ENCODE measurements around the gene GLI2.

The GLI2 gene

GRCh38 chr2:120760446-120761135 lies 24.9 kb downstream of the GLI2 start:
- DNase-seq (ENCODE audit: low read depth, low spot score): no peak
- TF ChIP-seq EZH2 (IDR thresholded peaks at IDR 0.05) (no peak), POLR2AphosphoS5 (IDR thresholded peaks at IDR 0.05; ENCODE audit: borderline replicate concordance, low read depth, low read length) (no peak), FOXP2 (optimal IDR thresholded peaks at IDR 0.05; ENCODE audit: control extremely low read depth, extremely low read length, insufficient read depth) (no peak)
- H3K9ac ChIP-seq (ENCODE audit: insufficient read length): no peak overlapping the region
- no peak overlapping the region for H3K27ac ChIP-seq
- no peaks in the 10 kb centered on the region for H3K9me3 ChIP-seq (ENCODE audit: low read depth, low read length)
- H3K4me3 ChIP-seq: no peak overlapping the region
- H3K36me3 ChIP-seq (ENCODE audit: insufficient read depth, low read length): no peaks in the 10 kb centered on the region

- H3K4me3 ChIP-seq: no peak overlapping the region
Measured at GRCh38 chr2:120761164-120761861, 25.6 kb downstream of the GLI2 start.

GRCh38 chr2:120761911-120762310 lies 26.2 kb downstream of the GLI2 start:
- H3K9me3 ChIP-seq (ENCODE audit: low read depth, low read length): no peaks in the 10 kb centered on the region
- DNase-seq (ENCODE audit: low read depth, low spot score): no peak
- no peak overlapping the region for H3K4me3 ChIP-seq
- H3K27ac ChIP-seq: no peak overlapping the region
- no peaks in the 10 kb centered on the region for H3K36me3 ChIP-seq (ENCODE audit: insufficient read depth, low read length)
- TF ChIP-seq POLR2AphosphoS5 (IDR thresholded peaks at IDR 0.05; ENCODE audit: borderline replicate concordance, low read depth, low read length) (no peak), FOXP2 (optimal IDR thresholded peaks at IDR 0.05; ENCODE audit: control extremely low read depth, extremely low read length, insufficient read depth) (no peak), EZH2 (IDR thresholded peaks at IDR 0.05) (no peak)
- no peak overlapping the region for H3K9ac ChIP-seq (ENCODE audit: insufficient read length)

More at GRCh38 chr2:120761164-120761861, 25.6 kb downstream of the GLI2 start:
- Histone ChIP-seq H3K9me3 (ENCODE audit: low read depth, low read length) (no peaks in the 10 kb centered on the region), H3K9ac (ENCODE audit: insufficient read length) (no peak overlapping the region), H3K27ac (no peak overlapping the region), H3K36me3 (ENCODE audit: insufficient read depth, low read length) (no peaks in the 10 kb centered on the region)
- DNase-seq (ENCODE audit: low read depth, low spot score): no peak
- TF ChIP-seq POLR2AphosphoS5 (IDR thresholded peaks at IDR 0.05; ENCODE audit: borderline replicate concordance, low read depth, low read length) (no peak), FOXP2 (optimal IDR thresholded peaks at IDR 0.05; ENCODE audit: control extremely low read depth, extremely low read length, insufficient read depth) (no peak), EZH2 (IDR thresholded peaks at IDR 0.05) (no peak)

- Histone ChIP-seq H3K9ac (ENCODE audit: insufficient read length) (no peak overlapping the region), H3K27ac (no peak overlapping the region), H3K9me3 (ENCODE audit: low read depth, low read length) (no peaks in the 10 kb centered on the region), H3K36me3 (ENCODE audit: insufficient read depth, low read length) (no peaks in the 10 kb centered on the region), H3K4me3 (no peak overlapping the region)
- TF ChIP-seq EZH2 (IDR thresholded peaks at IDR 0.05) (no peak), FOXP2 (optimal IDR thresholded peaks at IDR 0.05; ENCODE audit: control extremely low read depth, extremely low read length, insufficient read depth) (no peak), POLR2AphosphoS5 (IDR thresholded peaks at IDR 0.05; ENCODE audit: borderline replicate concordance, low read depth, low read length) (no peak)
- no peak for DNase-seq (ENCODE audit: low read depth, low spot score)
Measured at GRCh38 chr2:120762341-120763061, 26.8 kb downstream of the GLI2 start.

GRCh38 chr2:120763508-120763907 lies 27.8 kb downstream of the GLI2 start:
- TF ChIP-seq POLR2AphosphoS5 (IDR thresholded peaks at IDR 0.05; ENCODE audit: borderline replicate concordance, low read depth, low read length): no peak
- no peak for TF ChIP-seq EZH2 (IDR thresholded peaks at IDR 0.05)
- no peak for TF ChIP-seq FOXP2 (optimal IDR thresholded peaks at IDR 0.05; ENCODE audit: control extremely low read depth, extremely low read length, insufficient read depth)
- DNase-seq (ENCODE audit: low read depth, low spot score): no peak
- Histone ChIP-seq H3K27ac (no peak overlapping the region), H3K4me3 (no peak overlapping the region), H3K9ac (ENCODE audit: insufficient read length) (no peak overlapping the region), H3K36me3 (ENCODE audit: insufficient read depth, low read length) (no peaks in the 10 kb centered on the region), H3K9me3 (ENCODE audit: low read depth, low read length) (no peaks in the 10 kb centered on the region)

- no peak for DNase-seq (ENCODE audit: low read depth, low spot score)
- H3K27ac ChIP-seq: no peak overlapping the region
- H3K4me3 ChIP-seq: no peak overlapping the region
- H3K36me3 ChIP-seq (ENCODE audit: insufficient read depth, low read length): no peaks in the 10 kb centered on the region
- H3K9ac ChIP-seq (ENCODE audit: insufficient read length): no peak overlapping the region
- H3K9me3 ChIP-seq (ENCODE audit: low read depth, low read length): no peaks in the 10 kb centered on the region
- TF ChIP-seq FOXP2 (optimal IDR thresholded peaks at IDR 0.05; ENCODE audit: control extremely low read depth, extremely low read length, insufficient read depth) (no peak), EZH2 (IDR thresholded peaks at IDR 0.05) (no peak), POLR2AphosphoS5 (IDR thresholded peaks at IDR 0.05; ENCODE audit: borderline replicate concordance, low read depth, low read length) (no peak)
Measured at GRCh38 chr2:120763931-120764330, 28.3 kb downstream of the GLI2 start.

GRCh38 chr2:120764492-120764891 lies 28.8 kb downstream of the GLI2 start:
- no peak overlapping the region for H3K4me3 ChIP-seq
- H3K36me3 ChIP-seq (ENCODE audit: insufficient read depth, low read length): no peaks in the 10 kb centered on the region
- H3K9ac ChIP-seq (ENCODE audit: insufficient read length): peak overlapping the region; percentile 28
- no peak for DNase-seq (ENCODE audit: low read depth, low spot score)
- peak overlapping the region; percentile 58 for H3K27ac ChIP-seq
- no peaks in the 10 kb centered on the region for H3K9me3 ChIP-seq (ENCODE audit: low read depth, low read length)
- no peak for TF ChIP-seq FOXP2 (optimal IDR thresholded peaks at IDR 0.05; ENCODE audit: control extremely low read depth, extremely low read length, insufficient read depth)
- no peak for TF ChIP-seq EZH2 (IDR thresholded peaks at IDR 0.05)
- no peak for TF ChIP-seq POLR2AphosphoS5 (IDR thresholded peaks at IDR 0.05; ENCODE audit: borderline replicate concordance, low read depth, low read length)

- no peaks in the 10 kb centered on the region for H3K9me3 ChIP-seq (ENCODE audit: low read depth, low read length)
- H3K4me3 ChIP-seq: no peak overlapping the region
- H3K36me3 ChIP-seq (ENCODE audit: insufficient read depth, low read length): no peaks in the 10 kb centered on the region
- H3K27ac ChIP-seq: no peak overlapping the region; the same call in 1 of the 2 replicates
- no peak overlapping the region for H3K9ac ChIP-seq (ENCODE audit: insufficient read length)
- TF ChIP-seq POLR2AphosphoS5 (IDR thresholded peaks at IDR 0.05; ENCODE audit: borderline replicate concordance, low read depth, low read length): no peak
- no peak for TF ChIP-seq FOXP2 (optimal IDR thresholded peaks at IDR 0.05; ENCODE audit: control extremely low read depth, extremely low read length, insufficient read depth)
- no peak for TF ChIP-seq EZH2 (IDR thresholded peaks at IDR 0.05)
- DNase-seq (ENCODE audit: low read depth, low spot score): no peak
Measured at GRCh38 chr2:120764991-120765677, 29.5 kb downstream of the GLI2 start.
